SK-N-SH (cell line): ENCODE data around the gene CRIP1. TPM values are rescaled to one million over a fixed set of nuclear protein-coding genes. Genes with fewer than 3 reads are reported as not detected.

Experiments
- CTCF ChIA-PET: fragments of 300-600, 350-600 bp; formaldehyde crosslinking; extraction: SDS; loops from one replicate; lab custom pipeline; 2021; lab: Yijun Ruan, JAX
- POLR2A ChIA-PET: fragments of 350-600 bp; sonication (Branson Sonifier 250); formaldehyde crosslinking; extraction: SDS; loops from one replicate; lab custom pipeline; 2020; ENCODE audit warnings: antibody characterized with exemption, inconsistent platforms; lab: Yijun Ruan, JAX
- DNase-seq: peaks from one replicate; pipeline ENCODE4 v3.0.0; 2012
- H2AFZ ChIP-seq: fragments of 200-600 bp; sonication (generic); 2 replicates; pipeline ENCODE4 v1.8.1; 2016; ENCODE audit warnings: antibody characterized with exemption, mild to moderate bottlenecking, low read depth
- H3F3A ChIP-seq: fragments of 200-600 bp; sonication (generic); replicated peaks from 2 replicates; pipeline ENCODE3; 2016; ENCODE audit warnings: antibody characterized with exemption, mild to moderate bottlenecking; ENCODE audit not compliant: insufficient read depth
- H3K27ac ChIP-seq, 2 experiments: fragments of 200-500 bp in 1 of 2; fragments of 200-600 bp in 1 of 2; sonication (Bioruptor generic) in 1 of 2; sonication (generic), shearing (Covaris generic) in 1 of 2; 2 replicates each; pipeline versions ENCODE4 v1.5.1 to v1.6.1; 2014 to 2016; ENCODE audit warnings: low read depth in 2 of 2, inconsistent platforms in 1 of 2, low read length in 1 of 2, mild to moderate bottlenecking in 1 of 2, mixed read lengths in 1 of 2
- H3K27me3 ChIP-seq: fragments of 200-600 bp; sonication (generic), shearing (Covaris generic); 2 replicates; pipeline ENCODE4 v1.6.1; 2016; ENCODE audit warnings: mixed run types; ENCODE audit not compliant: insufficient read depth
- H3K36me3 ChIP-seq, 2 experiments: fragments of 200-500 bp in 1 of 2; fragments of 200-600 bp in 1 of 2; sonication (Bioruptor generic) in 1 of 2; sonication (generic) in 1 of 2; replicated peaks in 1 of 2; 2 replicates each; pipeline versions ENCODE3 to v1.5.1; 2014 to 2016; ENCODE audit warnings: low read length in 1 of 2, mild to moderate bottlenecking in 1 of 2; ENCODE audit not compliant: insufficient read depth in 2 of 2, control insufficient read depth in 1 of 2
- H3K4me1 ChIP-seq, 2 experiments: fragments of 200-500 bp in 1 of 2; fragments of 200-600 bp in 1 of 2; sonication (Bioruptor generic) in 1 of 2; sonication (generic), shearing (Covaris generic) in 1 of 2; 2 replicates each; pipeline versions ENCODE4 v1.5.1 to v1.6.1; 2014 to 2016; ENCODE audit warnings: low read depth in 1 of 2, low read length in 1 of 2, mixed run types in 1 of 2; ENCODE audit not compliant: insufficient read depth in 2 of 2, control insufficient read depth in 1 of 2
- H3K4me2 ChIP-seq: fragments of 200-600 bp; sonication (generic), shearing (Covaris generic); 2 replicates; pipeline ENCODE4 v1.6.1; 2017; ENCODE audit warnings: mixed run types
- H3K4me3 ChIP-seq, 2 experiments: fragments of 200-500 bp in 1 of 2; fragments of 200-600 bp in 1 of 2; sonication (Bioruptor generic) in 1 of 2; sonication (generic), shearing (Covaris generic) in 1 of 2; 2 replicates each; pipeline versions ENCODE4 v1.5.1 to v1.8.1; 2014 to 2016; ENCODE audit warnings: low read depth in 2 of 2, inconsistent platforms in 1 of 2, low read length in 1 of 2, mild to moderate bottlenecking in 1 of 2, mixed read lengths in 1 of 2, moderate library complexity in 1 of 2
- H3K79me2 ChIP-seq: fragments of 200-600 bp; sonication (generic); 2 replicates; pipeline ENCODE4 v1.8.1; 2017; ENCODE audit warnings: mild to moderate bottlenecking; ENCODE audit not compliant: insufficient read depth
- H3K9ac ChIP-seq: fragments of 200-600 bp; sonication (generic); 2 replicates; pipeline ENCODE4 v1.6.1; 2017; ENCODE audit warnings: mixed run types
- H3K9me2 ChIP-seq: fragments of 200-600 bp; sonication (generic); 2 replicates; pipeline ENCODE4 v1.6.1; 2017; ENCODE audit warnings: mixed run types
- H3K9me3 ChIP-seq: fragments of 200-600 bp; sonication (generic); 2 replicates; pipeline ENCODE4 v1.6.1; 2017; ENCODE audit warnings: mixed run types, mild to moderate bottlenecking, moderate library complexity
- H4K20me1 ChIP-seq: fragments of 200-600 bp; sonication (generic); 2 replicates; pipeline ENCODE4 v1.6.1; 2017; ENCODE audit warnings: mild to moderate bottlenecking, mixed run types; ENCODE audit not compliant: insufficient read depth
- EZH2phosphoT487 ChIP-seq: fragments of 200-600 bp; sonication (generic); IDR thresholded peaks from 2 replicates; pipeline ENCODE4 v1.6.1; 2017; ENCODE audit warnings: low read depth, mixed run types, mild to moderate bottlenecking, antibody characterized with exemption, moderate library complexity, borderline replicate concordance
- MXI1 ChIP-seq: IDR thresholded peaks from 2 replicates; pipeline ENCODE4 v1.6.1; 2012; ENCODE audit warnings: mild to moderate bottlenecking, low read depth, low read length, improper control_type of control experiment
- RAD21 ChIP-seq: IDR thresholded peaks from 2 replicates; pipeline ENCODE4 v1.6.1; 2012; ENCODE audit warnings: mild to moderate bottlenecking, low read length
- RXRA ChIP-seq: IDR thresholded peaks from 2 replicates; pipeline ENCODE4 v1.4.0; 2012; ENCODE audit warnings: low read depth, mild to moderate bottlenecking, borderline replicate concordance
- TCF12 ChIP-seq: IDR thresholded peaks from 2 replicates; pipeline ENCODE4 v1.4.0; 2012
- WGBS: methylation state at CpG from one replicate; pipeline ENCODE4 v1.1.6; 2017; ENCODE audit warnings: low lambda C conversion rate; 5-methylcytosine and 5-hydroxymethylcytosine counted together
- polyA plus RNA-seq, 3 experiments: library from polyadenylated mRNA; depleted of rRNA; stranded (reverse); fragments of >200 nt; gene quantifications; 2 replicates each; pipeline ENCODE4 v1.2.3, GENCODE V29; 2012
- TF ChIP-seq, protein P1 (sequence below): fragments of 150-350 bp; IDR thresholded peaks from 2 replicates; pipeline ENCODE4 v1.6.1; 2016; ENCODE audit warnings: mild to moderate bottlenecking, low read depth, low read length

CRIP1 gene
- polyA plus RNA-seq, 1 of the 3 experiments (the other 2 are of a cell fraction): 0.72 TPM

DNA sequence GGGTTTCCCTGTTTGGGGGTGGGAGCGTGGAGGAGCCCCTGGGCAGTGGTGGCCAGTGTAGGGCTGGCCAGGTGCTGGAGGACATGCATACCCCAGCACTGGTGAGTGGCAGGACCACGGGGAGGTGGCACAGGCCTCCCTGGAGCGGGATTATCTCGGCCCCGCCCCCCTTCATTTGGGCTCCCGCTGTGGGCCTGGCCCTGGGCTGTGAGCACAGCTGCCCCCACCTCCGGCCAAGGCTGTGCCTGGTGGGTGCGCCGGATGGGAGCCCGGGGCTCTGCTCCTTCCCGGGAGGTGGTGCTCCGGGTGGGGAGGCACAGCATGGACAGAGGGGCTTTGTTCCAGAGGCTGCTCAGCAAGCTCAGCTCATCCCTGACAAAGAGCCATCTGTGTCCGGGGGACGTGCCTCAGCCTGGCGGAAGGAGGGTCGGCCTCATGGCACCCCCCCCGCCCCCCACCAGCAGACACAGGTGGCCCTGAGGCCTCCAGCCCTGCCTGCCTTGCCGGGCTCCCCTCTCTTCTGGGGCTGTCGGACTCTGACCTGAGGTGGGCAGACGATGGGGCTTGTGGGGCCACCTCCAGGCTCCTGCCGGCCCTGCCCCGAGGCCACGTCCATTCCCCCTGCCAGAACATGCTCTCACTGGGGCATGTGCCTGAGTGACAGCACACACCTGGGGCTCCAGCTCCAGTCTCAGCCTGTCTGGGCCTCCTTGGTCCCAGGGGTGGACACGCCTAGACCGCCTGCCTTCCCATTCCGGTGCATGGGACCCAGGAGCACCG is 12.8 kb downstream of the CRIP1 start:
- no peaks in the 10 kb centered on the region for H3K9me2 ChIP-seq
- no peaks in the 10 kb centered on the region for H3K27me3 ChIP-seq
- DNase-seq: peak; percentile 33
- TF ChIP-seq, protein P1, sequence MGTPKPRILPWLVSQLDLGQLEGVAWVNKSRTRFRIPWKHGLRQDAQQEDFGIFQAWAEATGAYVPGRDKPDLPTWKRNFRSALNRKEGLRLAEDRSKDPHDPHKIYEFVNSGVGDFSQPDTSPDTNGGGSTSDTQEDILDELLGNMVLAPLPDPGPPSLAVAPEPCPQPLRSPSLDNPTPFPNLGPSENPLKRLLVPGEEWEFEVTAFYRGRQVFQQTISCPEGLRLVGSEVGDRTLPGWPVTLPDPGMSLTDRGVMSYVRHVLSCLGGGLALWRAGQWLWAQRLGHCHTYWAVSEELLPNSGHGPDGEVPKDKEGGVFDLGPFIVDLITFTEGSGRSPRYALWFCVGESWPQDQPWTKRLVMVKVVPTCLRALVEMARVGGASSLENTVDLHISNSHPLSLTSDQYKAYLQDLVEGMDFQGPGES: no peak
- TF ChIP-seq EZH2phosphoT487: no peak
- no peak for TF ChIP-seq RXRA
- no peak for TF ChIP-seq RAD21
- no peak overlapping the region for H2AFZ ChIP-seq
- H3K4me1 ChIP-seq: peaks cover 0 to 3% of the 10 kb centered on the region in 2 experiments; a peak in 1 of 4 replicates
- no peak overlapping the region for H3K4me2 ChIP-seq
- no peak overlapping the region for H3K4me3 ChIP-seq
- POLR2A ChIA-PET: interaction anchor here (0.8 kb wide), 1 partner anchor 18 kb away, joined by 3 read pairs; no protein-coding TSS in a partner anchor
- H3K9ac ChIP-seq: no peak overlapping the region
- no peaks in the 10 kb centered on the region for H4K20me1 ChIP-seq
- H3K36me3 ChIP-seq: no peaks in the 10 kb centered on the region
- H3K79me2 ChIP-seq: no peaks in the 10 kb centered on the region
- WGBS: 100% methylated on average over 2 of the region's 27 CpGs
- CTCF ChIA-PET: interaction anchor here (0.6 to 1.4 kb wide), 3 partner anchors 8 to 18 kb away, joined by 4 to 5 read pairs (median 4); no protein-coding TSS in a partner anchor
- no peaks in the 10 kb centered on the region for H3K9me3 ChIP-seq
- no peak overlapping the region for H3K27ac ChIP-seq
- H3F3A ChIP-seq: no peaks in the 10 kb centered on the region

DNA sequence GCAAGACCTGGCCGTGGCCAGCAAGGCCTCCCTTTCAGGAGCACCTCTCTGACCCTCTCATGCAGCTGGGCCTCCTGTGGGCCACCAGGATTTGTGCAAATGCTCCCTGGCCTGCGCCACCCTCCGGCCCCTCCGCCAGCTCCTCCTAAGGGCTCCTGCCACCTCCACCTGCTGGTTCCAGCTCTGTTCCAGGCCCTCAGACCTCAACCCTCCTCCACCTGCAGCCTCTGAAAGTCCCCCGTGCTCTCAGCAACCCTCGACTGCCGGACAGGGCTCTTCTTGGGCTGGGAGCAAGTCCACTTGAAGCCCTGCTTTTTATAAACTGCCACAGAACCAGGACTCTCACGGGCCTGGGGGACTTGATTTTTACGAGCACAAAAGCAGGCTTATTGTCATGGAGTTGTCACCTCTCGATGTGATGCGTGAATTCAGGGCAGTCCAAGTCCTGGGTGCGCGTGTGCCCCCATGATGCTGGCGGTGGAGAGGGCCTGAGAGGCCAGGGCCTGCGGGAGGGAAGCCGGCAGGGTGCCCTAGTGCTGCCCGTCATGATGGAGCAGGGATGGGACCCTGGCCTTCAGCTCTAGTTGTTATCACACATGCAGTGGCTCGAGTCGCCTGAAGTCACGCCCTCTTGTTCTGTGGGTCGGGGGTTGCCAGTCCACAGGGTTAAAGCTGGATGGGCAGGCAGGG is 13.5 kb downstream of the CRIP1 start:
- ChIA-PET POLR2A (interaction anchor here (0.8 kb wide), 1 partner anchor 19 kb away, joined by 3 read pairs; no protein-coding TSS in a partner anchor), CTCF (interaction anchor here (1.0 to 1.4 kb wide), 3 partner anchors 10 to 17 kb away, joined by 3 to 4 read pairs (median 4); no protein-coding TSS in a partner anchor)
- TF ChIP-seq TCF12 (no peak), MXI1 (no peak), RAD21 (no peak), RXRA (no peak), EZH2phosphoT487 (no peak)
- Histone ChIP-seq H3K4me2 (no peak overlapping the region), H4K20me1 (no peaks in the 10 kb centered on the region), H3K4me1 (peaks cover 0 to 6% of the 10 kb centered on the region in 2 experiments; a peak in 1 of 4 replicates), H3K9me3 (no peaks in the 10 kb centered on the region), H3K4me3 (no peak overlapping the region), H3K27ac (no peak overlapping the region), H3F3A (no peaks in the 10 kb centered on the region), H3K9me2 (no peaks in the 10 kb centered on the region), H3K79me2 (no peaks in the 10 kb centered on the region), H3K27me3 (no peaks in the 10 kb centered on the region), H3K9ac (no peak overlapping the region), H2AFZ (no peak overlapping the region), H3K36me3 (no peaks in the 10 kb centered on the region)
- 92% methylated on average over 10 of the region's 21 CpGs for WGBS
- peak; percentile 17 for DNase-seq
